COR-L47 (cell line): ENCODE measurements around the gene RASSF5.

Source experiments
- DNase-seq: peaks from one replicate; lab custom pipeline; 2025; lab: John Stamatoyannopoulos, UW

RASSF5 gene

DNA sequence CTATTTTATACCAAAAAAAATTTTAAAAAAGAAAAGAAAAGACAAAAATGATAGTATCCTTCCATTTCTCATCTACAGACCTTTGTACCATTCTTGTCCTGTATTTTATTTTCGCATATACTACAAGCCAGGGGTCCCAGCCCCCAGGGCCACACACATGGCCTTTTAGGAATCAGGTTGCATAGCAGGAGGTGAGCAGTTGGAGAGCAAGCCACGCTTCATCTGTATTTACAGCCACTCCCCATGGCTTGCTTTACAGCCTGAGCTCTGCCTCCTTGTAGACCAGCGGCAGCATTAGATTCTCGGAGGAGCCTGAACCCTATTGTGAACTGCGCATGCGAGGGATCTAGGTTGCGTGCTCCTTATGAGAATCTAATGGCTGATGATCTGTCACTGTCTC is 39.8 kb downstream of the RASSF5 start:
- no peak for DNase-seq

DNA sequence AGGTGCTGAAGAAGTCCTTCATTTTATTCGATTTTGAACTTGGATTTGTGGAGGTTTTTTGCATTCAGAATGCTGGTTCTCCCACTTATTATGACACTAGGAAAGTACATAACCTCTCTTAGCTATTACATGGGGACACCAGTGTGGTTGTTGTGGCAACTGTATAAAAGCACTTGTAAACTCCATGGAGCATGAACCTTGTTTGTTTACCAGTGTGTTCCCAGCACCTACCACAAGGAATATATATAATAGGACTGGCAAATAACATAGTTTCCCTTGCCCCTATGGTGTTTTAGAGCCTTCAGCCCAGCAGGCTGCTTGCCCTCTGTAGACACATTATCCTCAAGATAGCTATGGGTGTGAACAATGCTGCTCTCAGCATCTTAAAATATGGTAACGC is 43.1 kb downstream of the RASSF5 start:
- DNase-seq, result no peak

DNA sequence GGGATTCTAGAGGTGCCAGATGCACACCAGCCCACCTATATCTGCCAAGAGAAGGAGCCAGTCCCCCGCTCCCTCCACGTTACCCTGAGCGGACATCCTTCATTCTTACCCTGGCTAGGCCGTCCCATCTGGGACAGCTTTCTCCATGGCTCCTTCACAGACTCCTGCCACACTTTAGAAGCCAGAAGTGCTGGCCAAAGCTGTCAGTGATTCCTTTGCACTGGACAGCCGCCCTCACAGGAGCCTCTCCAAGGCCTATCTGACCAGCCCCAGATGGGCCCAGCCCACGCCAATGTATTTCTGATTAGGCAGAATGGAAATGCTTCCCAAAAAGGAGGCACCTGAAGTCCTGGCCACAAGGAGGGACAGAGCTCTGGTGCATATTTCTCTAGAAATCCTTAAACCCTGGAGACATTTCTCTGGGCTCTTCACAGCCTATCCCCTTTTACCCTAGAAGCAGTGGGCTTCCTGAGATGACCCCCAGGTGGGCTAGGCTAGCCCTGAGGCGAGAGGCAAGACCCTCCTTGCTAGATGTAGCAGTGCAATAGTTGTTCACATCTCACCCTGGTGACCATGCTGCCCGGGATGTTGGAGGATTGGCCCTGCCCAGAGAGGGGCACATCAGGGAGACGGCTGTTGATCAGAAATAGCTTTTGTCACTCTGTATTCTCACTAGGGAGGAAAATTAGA is 44.1 kb downstream of the RASSF5 start:
- DNase-seq, result no peak

DNA sequence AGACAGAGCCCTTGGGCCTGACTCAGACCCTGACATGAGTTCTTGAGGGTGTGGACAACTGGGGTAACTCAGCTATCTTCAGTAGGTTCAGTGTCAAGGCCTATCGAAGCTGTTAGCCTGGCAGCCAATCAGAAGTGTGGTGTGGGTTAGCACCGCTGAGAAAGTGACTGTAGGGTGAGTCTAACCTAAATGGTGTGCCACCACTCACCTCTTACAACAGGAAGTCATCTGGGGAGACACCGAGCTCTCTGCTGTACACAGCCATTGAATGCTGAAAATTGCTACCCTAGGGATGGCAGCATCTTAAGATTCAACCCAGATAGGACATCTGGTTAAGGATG is 44.6 kb downstream of the RASSF5 start:
- no peak for DNase-seq

DNA sequence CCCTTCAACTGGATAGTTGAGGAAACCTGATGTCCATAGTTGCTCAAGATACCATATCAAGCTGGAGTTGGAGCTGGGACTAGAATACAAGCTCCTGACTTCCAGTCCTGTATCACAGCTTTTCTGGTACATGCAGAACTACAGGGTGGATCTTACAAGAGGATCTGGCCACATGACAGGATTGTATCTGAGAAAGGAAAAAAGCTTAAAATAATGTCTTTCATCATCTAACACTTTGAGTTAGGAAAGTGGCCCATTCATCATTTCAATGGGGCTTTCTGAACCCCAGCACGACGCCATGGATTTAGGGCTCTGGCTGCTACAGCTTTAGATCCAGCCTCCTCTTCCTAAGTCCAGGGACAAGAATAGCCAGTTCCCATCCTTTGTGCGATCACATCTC is 46.9 kb downstream of the RASSF5 start:
- no peak for DNase-seq

DNA sequence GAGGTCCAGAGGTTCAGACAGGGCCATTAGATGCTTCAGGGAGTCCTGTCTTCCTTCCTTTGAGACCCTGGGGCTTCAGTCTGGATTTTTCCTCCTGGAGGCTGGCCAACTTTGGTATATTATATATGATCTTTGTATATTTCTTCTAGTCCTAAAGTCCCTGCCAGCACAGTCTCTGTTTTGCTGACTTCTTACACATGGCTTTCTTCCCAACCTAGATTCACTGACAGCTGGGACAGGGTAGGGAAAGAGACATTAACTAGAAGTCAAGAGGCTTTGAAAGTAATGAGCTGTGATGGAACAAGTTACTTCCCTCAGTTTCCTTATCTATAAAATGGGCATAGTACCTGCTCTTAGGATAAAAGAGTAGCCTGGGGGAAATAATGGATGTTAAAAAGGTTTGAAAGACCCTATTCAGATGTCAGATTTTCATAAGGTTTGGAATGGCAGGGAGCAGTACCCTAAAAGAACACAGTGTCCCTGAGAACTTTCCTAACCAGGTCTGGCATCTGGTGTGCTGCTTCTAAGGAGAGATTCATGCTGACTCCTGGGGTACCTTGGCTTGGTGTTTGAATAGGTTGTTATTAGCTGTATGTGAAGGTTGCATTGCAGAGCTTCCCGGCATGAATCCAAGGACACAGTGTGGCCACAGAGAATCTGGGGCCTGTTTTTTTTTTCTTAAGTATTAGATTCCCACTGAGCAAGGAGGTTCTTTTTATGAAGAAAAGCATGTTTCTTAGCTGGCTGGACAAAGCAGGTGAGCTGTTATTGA is 47.6 kb downstream of the RASSF5 start:
- no peak for DNase-seq

DNA sequence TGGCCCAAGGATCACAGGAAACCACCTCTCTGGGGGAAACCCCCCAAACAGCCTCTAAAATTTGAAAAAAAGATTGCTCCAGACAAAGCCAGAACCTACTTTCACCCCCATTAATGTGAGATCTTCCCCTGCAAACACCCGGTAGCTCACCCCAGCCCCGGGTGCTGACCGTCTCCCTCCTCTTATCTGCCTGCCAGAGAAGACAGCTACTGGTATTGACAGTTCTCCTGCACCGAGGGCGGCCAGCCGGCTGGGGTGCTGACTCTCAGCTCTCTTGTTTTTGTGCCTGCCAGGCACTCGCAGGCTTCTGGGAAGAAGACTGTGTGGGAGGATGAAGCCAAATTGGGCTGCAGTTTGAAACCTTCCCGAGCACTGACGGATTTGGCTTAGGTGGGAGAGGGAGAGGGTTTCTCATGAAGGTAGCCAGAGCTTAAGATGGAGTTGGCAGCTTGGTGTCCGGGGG is 48.2 kb downstream of the RASSF5 start:
- no peak for DNase-seq

DNA sequence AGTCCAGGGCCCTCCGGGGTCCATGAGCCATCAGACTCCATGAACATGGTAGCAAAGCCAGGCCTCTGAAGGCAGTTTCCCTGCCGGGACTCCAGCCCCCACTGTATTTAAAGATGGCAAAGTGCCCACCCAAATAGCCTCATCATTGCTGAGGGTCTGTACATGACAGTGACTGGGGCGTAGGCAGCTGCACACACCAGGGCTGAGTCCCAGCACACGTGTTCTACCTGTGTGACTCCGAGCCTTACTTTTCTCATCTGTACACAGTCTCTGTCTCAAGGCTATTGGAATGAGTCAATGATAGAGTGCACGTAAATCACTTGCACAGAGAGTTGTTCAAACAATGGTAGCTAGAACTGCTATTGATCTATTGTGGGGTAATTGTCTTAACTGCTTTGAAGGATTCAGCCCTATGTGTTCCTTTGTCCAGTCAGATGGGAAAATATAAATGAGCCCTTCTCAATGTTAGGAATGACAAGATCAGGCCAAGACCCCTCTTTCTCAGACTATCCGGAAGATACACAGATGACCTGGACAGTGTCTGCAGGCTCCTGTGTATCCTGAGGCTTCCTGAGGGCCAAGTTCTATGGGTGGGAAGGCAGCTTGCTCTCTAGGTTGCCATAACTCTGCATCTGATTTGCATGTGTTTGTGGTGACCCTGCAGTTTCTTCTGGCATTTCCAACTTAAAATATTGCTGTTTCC is 48.9 kb downstream of the RASSF5 start:
- peak; percentile 10 for DNase-seq

DNA sequence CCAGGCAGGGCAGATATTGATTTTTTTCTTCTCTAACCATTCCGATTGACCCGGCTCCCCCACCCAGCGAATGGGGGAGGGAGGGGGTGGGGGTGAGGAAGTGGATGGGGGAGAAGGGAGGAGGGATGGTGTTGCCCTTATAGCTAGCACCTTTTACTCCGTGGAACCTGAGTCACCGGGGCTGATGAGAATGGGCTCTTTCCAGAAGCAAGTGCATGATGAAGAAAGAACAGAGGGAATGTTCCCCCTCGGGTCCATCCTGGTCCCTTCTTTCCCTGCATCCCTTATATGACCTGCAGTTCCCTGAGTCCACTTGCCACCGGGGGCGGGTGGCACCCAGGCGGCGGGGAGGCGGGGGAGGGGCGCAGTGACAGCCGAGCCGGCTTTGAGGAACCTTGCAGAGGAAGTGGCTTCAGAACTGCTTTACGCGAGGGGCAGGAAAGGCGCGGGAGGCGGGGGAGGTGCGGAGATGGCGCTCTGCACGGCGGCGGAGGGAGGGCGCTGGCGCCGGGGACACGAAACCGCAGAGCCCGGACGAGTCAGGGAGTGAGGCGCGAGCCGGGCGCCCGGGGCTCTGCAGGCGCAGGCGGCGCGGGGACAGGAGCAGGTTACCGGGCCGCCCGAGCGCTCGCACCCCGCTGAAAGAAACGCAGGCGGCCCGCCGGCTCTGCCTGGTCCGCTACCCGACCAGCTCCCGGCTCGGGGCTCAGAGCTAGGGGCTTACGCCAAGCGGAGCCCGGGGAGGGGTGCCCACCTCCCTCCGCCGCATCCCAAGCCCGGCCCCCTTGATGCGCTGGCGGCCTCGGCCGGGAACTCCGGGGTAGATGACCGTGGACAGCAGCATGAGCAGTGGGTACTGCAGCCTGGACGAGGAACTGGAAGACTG is 49.7 kb downstream of the RASSF5 start:
- peak; percentile 78 for DNase-seq

DNA sequence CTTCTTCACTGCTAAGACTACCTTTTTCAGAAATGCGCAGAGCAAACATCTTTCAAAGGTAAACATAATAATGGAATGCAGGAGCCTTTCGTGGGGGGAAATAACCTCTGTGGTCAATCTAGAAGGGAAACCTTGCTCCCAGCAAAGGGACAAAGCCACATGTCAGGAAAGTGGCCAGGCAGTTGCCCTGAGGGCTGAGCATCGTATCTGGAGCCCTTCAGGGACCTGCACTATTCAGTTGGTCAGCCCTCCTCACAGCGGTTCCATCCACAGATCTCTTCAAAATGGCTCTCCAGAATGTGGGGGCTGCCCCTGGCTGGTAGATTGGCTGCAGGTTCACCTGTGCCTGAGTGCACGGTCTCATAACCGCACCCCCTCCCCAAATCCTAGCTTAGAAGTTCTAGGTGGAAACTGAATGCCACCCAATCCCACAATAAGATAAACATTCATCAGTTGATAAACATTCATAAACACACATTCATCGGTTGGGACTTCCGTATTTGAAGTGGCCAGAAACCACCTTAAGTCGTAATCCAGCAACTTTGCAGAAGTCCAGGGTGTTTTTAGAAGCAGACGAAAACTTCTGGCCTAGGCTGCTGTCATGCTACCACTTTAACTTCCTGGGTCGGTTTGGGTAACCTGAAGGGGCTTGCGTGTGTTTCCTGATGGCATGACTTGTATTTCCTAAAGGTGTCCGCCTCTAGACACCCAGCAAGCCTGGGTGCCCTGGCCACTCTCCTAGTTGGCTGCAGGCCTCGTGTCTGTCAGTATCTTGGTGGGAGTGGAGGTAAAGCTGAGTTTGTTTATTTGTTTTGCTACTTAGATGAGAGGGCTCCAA is 50.5 kb downstream of the RASSF5 start:
- DNase-seq, result peak; percentile 12

DNA sequence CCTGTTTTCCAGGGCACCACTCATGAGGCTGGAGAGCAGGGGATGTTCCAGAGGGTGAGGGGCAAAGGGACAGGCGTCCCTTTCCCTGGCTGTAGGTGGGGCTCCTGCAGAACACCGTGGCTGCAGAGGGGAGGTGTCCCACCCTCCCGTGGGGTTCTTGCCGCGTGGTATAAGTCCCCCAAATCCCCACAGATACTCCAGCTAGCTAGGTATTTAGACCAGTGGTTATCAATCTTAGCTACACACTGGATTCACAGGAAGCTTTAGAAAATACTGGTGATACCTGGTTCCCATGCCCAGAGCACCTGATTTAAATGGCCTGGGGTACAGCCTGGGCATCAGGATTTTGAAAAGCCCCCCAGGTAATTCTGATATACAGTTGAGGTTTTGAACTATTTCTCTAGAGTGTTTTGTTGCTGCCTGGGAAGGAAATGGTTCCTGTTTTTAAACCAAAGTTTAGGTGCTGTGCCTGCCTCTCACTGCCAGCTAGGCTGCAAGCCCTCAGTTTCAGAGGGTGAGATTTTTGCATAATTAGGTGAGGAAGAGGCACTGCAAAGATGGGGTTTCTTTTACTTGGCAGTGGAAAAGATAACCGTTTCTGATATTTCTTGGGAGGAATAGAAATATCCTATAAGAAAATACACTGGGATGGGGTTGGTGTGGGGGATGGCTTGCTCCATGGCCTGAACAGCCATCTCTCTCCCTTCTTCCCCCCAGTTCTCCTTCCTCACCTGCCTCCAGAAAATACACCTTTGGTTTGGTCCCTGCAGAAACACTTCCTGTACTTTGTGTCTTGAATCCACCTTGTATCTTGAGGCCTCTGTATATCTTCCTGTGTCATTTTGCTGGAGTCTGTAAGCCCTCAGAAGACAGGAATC is 51.7 kb downstream of the RASSF5 start:
- no peak for DNase-seq

DNA sequence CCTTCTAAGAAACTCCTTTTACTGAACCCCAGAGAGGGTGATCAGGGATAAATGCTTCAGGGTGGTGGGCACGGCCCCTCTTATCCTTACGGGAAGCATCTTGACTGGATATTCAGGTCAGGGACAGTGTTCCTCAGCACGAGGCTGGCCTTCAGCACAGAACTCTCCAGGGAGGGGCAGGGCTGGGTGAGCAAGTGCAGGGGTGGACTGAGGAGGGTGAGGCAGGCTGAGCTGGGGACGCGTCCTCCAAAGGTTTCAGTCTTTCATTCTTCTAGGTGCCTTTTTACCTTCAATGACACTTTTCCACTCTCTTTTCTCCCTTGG is 52.3 kb downstream of the RASSF5 start:
- no peak for DNase-seq

DNA sequence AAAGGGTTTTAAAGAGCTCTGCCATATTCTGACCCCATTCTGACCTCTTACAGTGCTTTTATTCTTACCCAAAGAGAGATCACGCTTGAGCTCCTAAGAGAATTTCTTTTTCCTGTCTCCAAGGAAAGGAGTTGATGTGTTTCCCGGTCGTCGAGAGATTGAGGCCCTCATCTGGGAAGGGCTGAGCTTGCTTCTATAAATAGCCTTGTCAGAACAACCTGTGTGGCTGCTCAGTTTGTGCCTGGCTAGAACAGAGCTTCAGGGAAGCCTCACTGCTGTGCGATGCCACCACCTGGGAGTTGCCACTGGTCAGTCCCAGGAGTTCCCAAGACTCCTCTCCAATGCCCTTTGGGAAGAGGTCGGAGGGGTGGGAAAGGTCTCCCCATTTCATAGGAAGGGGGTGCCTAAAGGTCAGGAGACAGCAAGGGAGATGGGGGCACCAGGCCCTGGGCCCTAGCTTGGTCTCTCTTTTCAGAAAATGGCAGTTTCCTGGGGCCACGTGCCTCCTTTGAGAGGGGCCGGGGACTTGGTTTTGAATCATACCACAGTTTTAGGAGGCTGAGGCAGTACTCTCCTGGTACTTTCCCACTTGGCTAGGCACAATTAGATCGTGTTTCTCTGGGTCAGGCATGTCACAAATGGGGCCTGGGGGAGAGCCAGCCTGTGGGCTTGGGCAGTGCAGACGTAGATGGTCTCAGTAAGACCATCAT is 52.8 kb downstream of the RASSF5 start:
- DNase-seq, result no peak

DNA sequence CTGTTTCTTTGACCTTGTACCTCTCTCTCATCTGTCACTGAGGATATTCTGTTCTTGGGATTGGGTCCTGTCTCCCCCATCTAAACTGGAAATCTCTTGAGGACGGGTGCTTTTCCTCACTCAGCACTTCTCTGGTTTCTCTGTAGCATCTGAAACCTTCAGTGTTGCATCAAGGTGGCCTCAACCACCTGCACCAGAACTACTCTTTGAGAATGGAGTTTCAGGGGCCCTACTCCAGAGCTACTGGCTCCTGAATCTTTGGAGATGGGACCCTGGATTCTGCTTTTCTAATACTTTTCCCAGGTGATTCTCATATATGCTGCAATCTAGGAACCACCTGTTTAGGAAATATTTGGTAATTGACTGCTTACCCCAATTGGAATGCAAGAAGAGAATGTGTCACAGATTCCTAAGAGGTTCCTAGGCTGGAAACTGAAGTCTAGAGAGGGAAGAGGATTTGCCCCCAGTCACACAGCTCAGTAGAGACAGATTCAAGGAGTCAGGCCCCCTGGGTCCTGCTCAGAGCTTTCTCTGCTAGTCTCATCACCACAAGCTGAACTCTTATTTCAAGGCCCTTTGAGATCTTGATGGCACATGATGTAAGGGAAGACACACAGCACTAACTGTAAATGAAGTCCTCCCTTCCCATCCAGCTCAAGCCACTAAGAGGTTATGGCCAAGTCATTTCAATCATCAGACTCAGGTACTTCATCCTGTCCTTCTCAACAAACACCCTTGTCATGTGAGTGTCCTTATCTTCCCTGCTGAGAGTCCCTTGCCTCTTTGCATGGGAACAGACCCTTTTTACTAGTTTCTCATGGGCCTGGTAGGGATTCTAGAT is 56.3 kb downstream of the RASSF5 start:
- no peak for DNase-seq

DNA sequence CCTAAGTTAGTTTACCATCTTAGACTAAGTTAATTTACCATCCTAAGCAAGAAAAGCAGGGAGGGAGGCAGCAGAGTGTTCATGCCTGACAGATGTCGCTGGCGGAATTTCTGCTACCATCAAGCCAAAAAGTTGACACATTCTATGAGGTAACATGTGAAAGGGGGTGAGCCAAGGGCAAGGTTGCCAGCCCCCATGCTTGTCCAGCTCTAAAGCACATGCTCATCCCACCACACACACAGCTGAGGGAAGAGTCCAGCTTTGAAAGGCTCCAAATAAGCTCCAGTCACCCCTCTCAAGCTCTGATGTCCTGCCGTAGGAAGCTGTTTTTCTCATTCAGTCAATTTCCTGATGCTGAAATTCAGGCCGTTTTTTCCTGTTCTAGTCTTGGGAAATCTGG is 58.7 kb downstream of the RASSF5 start:
- no peak for DNase-seq

DNA sequence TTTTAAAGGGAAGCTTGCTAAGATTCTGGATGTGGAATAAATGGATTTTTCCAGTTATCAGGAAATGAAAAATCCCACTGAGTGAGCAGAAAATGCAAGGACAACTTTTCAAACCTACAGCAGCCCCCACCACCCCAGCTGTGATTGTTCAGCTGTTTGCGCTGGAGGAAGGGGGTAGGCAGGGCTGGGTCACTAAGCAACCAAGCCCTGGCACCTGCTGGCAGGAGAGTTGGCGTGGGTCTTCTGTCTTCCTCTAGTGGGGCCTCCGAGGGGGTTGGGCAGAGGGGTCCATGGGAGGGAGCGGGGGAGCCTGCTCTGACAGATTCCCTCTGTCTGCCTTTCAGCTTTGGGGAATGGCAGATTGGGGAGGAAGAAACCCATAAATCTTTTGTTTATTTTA is 59.7 kb downstream of the RASSF5 start:
- peak; percentile 54 for DNase-seq

DNA sequence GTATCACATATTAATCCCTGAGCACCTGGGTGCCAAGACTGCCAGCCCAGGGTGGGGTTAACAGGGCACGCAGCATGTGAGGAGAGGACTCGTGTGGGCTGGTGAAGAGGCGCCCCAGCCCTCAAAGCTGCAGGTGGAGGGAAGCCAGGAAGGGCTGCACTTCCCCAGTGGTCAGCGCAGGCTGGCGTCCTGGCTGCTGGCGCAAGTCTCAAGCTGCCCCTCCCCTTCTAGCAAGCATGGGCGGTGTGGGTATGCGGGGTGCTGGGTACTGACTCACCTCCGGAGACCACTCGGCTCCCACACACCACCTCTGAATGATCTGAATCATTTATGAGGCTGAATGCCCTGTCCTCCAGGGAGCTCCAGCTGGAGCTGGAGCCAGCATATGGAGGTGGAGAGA is 60.9 kb downstream of the RASSF5 start:
- no peak for DNase-seq

DNA sequence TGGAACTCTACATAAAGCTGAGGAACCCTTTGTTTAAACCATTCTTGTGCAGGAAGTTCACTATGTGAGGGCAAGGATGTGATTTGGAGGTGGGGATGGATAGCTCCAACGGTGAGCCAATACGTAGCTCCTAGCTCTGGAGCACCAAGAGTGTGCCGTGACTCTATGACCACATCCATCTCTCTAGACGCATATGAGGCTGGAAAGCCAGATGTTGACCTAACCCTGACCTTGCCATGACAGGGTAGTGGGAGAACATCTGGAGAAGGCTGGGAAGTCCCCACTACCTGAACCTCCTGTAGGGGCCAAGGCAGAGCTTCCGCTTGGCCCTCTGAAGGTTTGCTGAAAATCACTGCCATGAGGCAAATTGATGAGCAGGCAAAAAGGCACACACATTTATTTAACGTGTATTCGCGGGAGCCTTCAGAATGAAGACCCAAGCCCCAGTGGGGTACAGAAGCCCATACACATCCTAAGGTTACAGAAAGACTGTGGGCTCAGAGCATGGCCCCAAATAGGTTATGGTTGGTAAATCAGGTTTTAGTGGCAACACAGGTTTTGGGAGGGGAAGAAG is 61.5 kb downstream of the RASSF5 start:
- no peak for DNase-seq
